GM12892 (cell line): ENCODE data around the gene METTL25B.

Source experiments
- POLR2A ChIP-seq: IDR thresholded peaks from 2 replicates; pipeline ENCODE4 v1.6.1; 2011; ENCODE audit warnings: low read depth, low read length, control low read depth
- POLR2AphosphoS5 ChIP-seq: IDR thresholded peaks from 2 replicates; pipeline ENCODE4 v1.6.1; 2011; ENCODE audit warnings: low read depth, low read length, control low read depth
- TAF1 ChIP-seq: IDR thresholded peaks from 2 replicates; pipeline ENCODE4 v1.6.1; 2011; ENCODE audit warnings: low read depth, mild to moderate bottlenecking, control low read depth, low read length, borderline replicate concordance

DNA sequence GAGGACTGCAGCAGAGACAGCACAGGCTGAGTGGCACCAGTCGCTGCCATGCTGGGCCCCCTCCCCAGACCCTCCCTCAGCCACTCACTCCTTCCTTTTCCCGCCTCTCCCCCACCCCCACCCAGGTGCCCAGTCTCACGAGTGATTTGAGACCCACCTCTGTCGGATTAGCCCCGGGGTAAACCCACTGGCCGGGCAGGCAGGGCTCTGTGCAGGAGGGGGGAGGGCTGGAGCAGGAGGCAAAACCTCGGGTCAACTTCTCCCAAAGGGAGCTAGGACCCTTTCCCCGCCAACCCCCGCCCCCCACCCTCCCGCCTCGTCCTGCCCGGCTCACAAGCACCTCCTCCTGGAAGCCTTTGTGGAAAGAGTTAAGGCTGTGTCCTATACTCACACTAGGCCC, 16.1 kb downstream of the METTL25B start:
- TF ChIP-seq POLR2A (no peak), POLR2AphosphoS5 (no peak), TAF1 (no peak)
